Right cardiac atrium (tissue), 5 donors: ENCODE results near the gene PRRC2B. TPM values are rescaled to one million over a fixed set of nuclear protein-coding genes. Genes with fewer than 3 reads are reported as not detected.
"Not testable (repeated sequence)": the region's sequence is repeated elsewhere in the genome, so short reads cannot be mapped to it uniquely, and the experiment has no call there.

Experiments
- ATAC-seq, 2 donors: fragments of 200-7000 bp; cut with Tn5 transposase; one replicate each; pipeline versions ENCODE4 v1.8.0 to v1.9.1; 2020; ENCODE audit warnings: moderate library complexity in 2 of 2, mild to moderate bottlenecking in 1 of 2
- DNase-seq, 3 donors: peaks; one replicate each; pipeline ENCODE4 v3.0.0-alpha.2; 2020
- H3K27ac ChIP-seq: one replicate; pipeline ENCODE4 v1.5.1; 2013; ENCODE audit warnings: mild to moderate bottlenecking, low read length, control low read depth, moderate library complexity
- H3K27me3 ChIP-seq: one replicate; pipeline ENCODE4 v1.6.1; 2013; ENCODE audit not compliant: control insufficient read depth, insufficient read depth
- H3K4me1 ChIP-seq: one replicate; pipeline ENCODE4 v1.6.1; 2013; ENCODE audit warnings: low read length; ENCODE audit not compliant: control insufficient read depth, insufficient read depth
- H3K4me3 ChIP-seq: one replicate; pipeline ENCODE4 v1.5.1; 2013; ENCODE audit warnings: low read length, control low read depth
- H3K9me3 ChIP-seq: one replicate; pipeline ENCODE4 v1.6.1; 2013; ENCODE audit warnings: low read length; ENCODE audit not compliant: control insufficient read depth
- WGBS: extraction: QIAGEN DNeasy Blood & Tissue Kit; methylation state at CpG from one replicate; pipeline ENCODE4 v1.1.7; 2013; 5-methylcytosine and 5-hydroxymethylcytosine counted together
- intact Hi-C, 4 donors: fragments of 100-400 bp; cut with DNase I; formaldehyde crosslinking; loops; one replicate each; pipeline versions ENCODE4 v1.11.0 to v1.14.0; 2022 to 2023
- polyA plus RNA-seq: library from polyadenylated mRNA; stranded (reverse); fragments of 200-250 nt; gene quantifications from one replicate; pipeline ENCODE4 v1.2.3, GENCODE V29; 2013
- total RNA-seq, 4 donors: library from RNA; stranded (reverse); fragmentation: NEBNext Ultra II Directional; extraction: Animal tissue kit (Norgen Biotek cat#: 25700); gene quantifications; one replicate each; pipeline ENCODE4 v1.2.1, GENCODE V29; 2021
- donor health status: healthy with polysubstance abuse.
- donor health status: DM: no; HTN: yes; CAD: no.
- donor health status: DM: no; HTN: no; CAD: no.
- donor health status: DM: no; HTN: yes; CAD: no; lungs with severe emphysema.
- donor health status: DM: yes; HTN: yes; CAD: no.

The PRRC2B gene
- total and polyA plus RNA-seq, 5 donors = 78.1 to 175 (median 141) TPM

GRCh38 chr9:131386281-131386680, 7.6 kb upstream of the PRRC2B start:
- no peak overlapping the region for H3K27ac ChIP-seq
- no peaks in the 10 kb centered on the region for H3K27me3 ChIP-seq
- H3K4me1 ChIP-seq = peaks cover 1% of the 10 kb centered on the region
- WGBS = 72% methylated on average over 6 of the region's 6 CpGs
- no peaks in the 10 kb centered on the region for H3K9me3 ChIP-seq
- intact Hi-C loops = no loop called here
- H3K4me3 ChIP-seq = no peak overlapping the region
- DNase-seq = peak in 2 of 3 donors; percentile 16 to 26
- no peak for ATAC-seq

- H3K4me3 ChIP-seq = no peak overlapping the region
- H3K27me3 ChIP-seq = no peaks in the 10 kb centered on the region
- H3K9me3 ChIP-seq = no peaks in the 10 kb centered on the region
- H3K4me1 ChIP-seq = no peaks in the 10 kb centered on the region
- ATAC-seq = no peak
- 67% methylated on average over 6 of the region's 6 CpGs for WGBS
- intact Hi-C loops = no loop called here
- DNase-seq = peak in 1 of 3 donors; percentile 2
- H3K27ac ChIP-seq = no peak overlapping the region
Measured at GRCh38 chr9:131387394-131387793, 6.5 kb upstream of the PRRC2B start.

GRCh38 chr9:131391020-131391419, 2.9 kb upstream of the PRRC2B start:
- 76% methylated on average over 7 of the region's 7 CpGs for WGBS
- intact Hi-C loops = no loop called here
- ATAC-seq = no peak

GRCh38 chr9:131391504-131391903, 2.4 kb upstream of the PRRC2B start:
- intact Hi-C loops = no loop called here
- ATAC-seq = no peak
- WGBS = 96% methylated on average over 4 of the region's 4 CpGs

More at GRCh38 chr9:131391020-131391419, 2.9 kb upstream of the PRRC2B start:
- Histone ChIP-seq H3K4me3 (no peak overlapping the region), H3K27ac (no peak overlapping the region), H3K27me3 (no peaks in the 10 kb centered on the region), H3K4me1 (peaks cover 5% of the 10 kb centered on the region), H3K9me3 (no peaks in the 10 kb centered on the region)
- DNase-seq = peak in 2 of 3 donors; percentile 10 to 31

GRCh38 chr9:131394464-131395156, 724 bp downstream of the PRRC2B start:
- DNase-seq (peak; percentile 69 to 84 (median 81)), ATAC-seq (peak; percentile 51 to 67)
- Histone ChIP-seq H3K27me3 (no peaks in the 10 kb centered on the region), H3K27ac (peak overlapping the region; percentile 96), H3K4me3 (peak overlapping the region; percentile 100), H3K4me1 (peaks cover 26% of the 10 kb centered on the region), H3K9me3 (no peaks in the 10 kb centered on the region)
- intact Hi-C loops = no loop called here
- under 1% methylated on average over 63 of the region's 63 CpGs for WGBS

More at GRCh38 chr9:131391504-131391903, 2.4 kb upstream of the PRRC2B start:
- Histone ChIP-seq H3K4me3 (no peak overlapping the region), H3K27me3 (no peaks in the 10 kb centered on the region), H3K27ac (no peak overlapping the region), H3K4me1 (peaks cover 7% of the 10 kb centered on the region), H3K9me3 (no peaks in the 10 kb centered on the region)
- peak in 1 of 3 donors; percentile 2 for DNase-seq

- 18% methylated on average over 17 of the region's 17 CpGs for WGBS
- Histone ChIP-seq H3K4me1 (peaks cover 29% of the 10 kb centered on the region), H3K27me3 (no peaks in the 10 kb centered on the region), H3K4me3 (peak overlapping the region; percentile 100), H3K9me3 (no peaks in the 10 kb centered on the region), H3K27ac (peak overlapping the region; percentile 96)
- peak in 1 of 2 donors; percentile 17 for ATAC-seq
- intact Hi-C loops = no loop called here
- DNase-seq = peak in 1 of 3 donors; percentile 64
Measured at GRCh38 chr9:131395157-131396098, 1.5 kb downstream of the PRRC2B start.

- DNase-seq, H3K9me3 ChIP-seq, ATAC-seq, intact Hi-C loops, H3K27ac ChIP-seq, H3K27me3 ChIP-seq: not testable (repeated sequence)
- Histone ChIP-seq H3K4me1 (peaks cover 30% of the 10 kb centered on the region), H3K4me3 (peak overlapping the region; percentile 100)
- WGBS = 39% methylated on average over 4 of the region's 4 CpGs
Measured at GRCh38 chr9:131396099-131396479, 2.2 kb downstream of the PRRC2B start.

GRCh38 chr9:131396626-131397025, 2.7 kb downstream of the PRRC2B start:
- no peak for DNase-seq
- Histone ChIP-seq H3K27ac (peak overlapping the region; percentile 70), H3K4me1 (peaks cover 33% of the 10 kb centered on the region), H3K27me3 (no peaks in the 10 kb centered on the region), H3K4me3 (no peak overlapping the region), H3K9me3 (no peaks in the 10 kb centered on the region)
- WGBS = 44% methylated on average over 3 of the region's 3 CpGs
- no peak for ATAC-seq
- intact Hi-C loops = no loop called here

- H3K27me3 ChIP-seq = no peaks in the 10 kb centered on the region
- H3K4me3 ChIP-seq = no peak overlapping the region
- DNase-seq (no peak), ATAC-seq (no peak)
- peak overlapping the region; percentile 70 for H3K27ac ChIP-seq
- intact Hi-C loops = no loop called here
- 26% methylated on average over 8 of the region's 8 CpGs for WGBS
- H3K9me3 ChIP-seq = no peaks in the 10 kb centered on the region
- peaks cover 33% of the 10 kb centered on the region for H3K4me1 ChIP-seq
Measured at GRCh38 chr9:131397100-131397790, 3.4 kb downstream of the PRRC2B start.

- WGBS = 23% methylated on average over 9 of the region's 9 CpGs
- DNase-seq (peak in 1 of 3 donors; percentile 60), ATAC-seq (no peak)
- no peaks in the 10 kb centered on the region for H3K27me3 ChIP-seq
- H3K27ac ChIP-seq = peak overlapping the region; percentile 48
- no peak overlapping the region for H3K4me3 ChIP-seq
- no peaks in the 10 kb centered on the region for H3K9me3 ChIP-seq
- intact Hi-C loops = no loop called here
- H3K4me1 ChIP-seq = peaks cover 38% of the 10 kb centered on the region
Measured at GRCh38 chr9:131398204-131398603, 4.3 kb downstream of the PRRC2B start.
